Neutrophil (primary cell): ENCODE measurements around the gene RBM34.

Source experiments
- H3K27ac ChIP-seq: fragments of 200-600 bp; sonication (generic); 2 replicates; pipeline ENCODE4 v1.5.1; 2016; ENCODE audit warnings: mild to moderate bottlenecking, moderate library complexity
- H3K27me3 ChIP-seq: fragments of 200-600 bp; sonication (generic); 2 replicates; pipeline ENCODE4 v1.6.0; 2016; ENCODE audit warnings: mild to moderate bottlenecking
- H3K36me3 ChIP-seq: fragments of 200-600 bp; sonication (generic); 2 replicates; pipeline ENCODE4 v1.5.1; 2017
- H3K4me1 ChIP-seq, 2 experiments: fragments of 200-600 bp in 1 of 2; sonication (generic) in 1 of 2; 1 replicate in 1 of 2; 2 replicates in 1 of 2; pipeline versions ENCODE4 v1.5.1 to v1.6.1; 2013 to 2016; ENCODE audit warnings: low read depth in 1 of 2, low read length in 1 of 2, mild to moderate bottlenecking in 1 of 2, moderate library complexity in 1 of 2; ENCODE audit not compliant: control insufficient read depth in 1 of 2, insufficient read depth in 1 of 2
- H3K4me3 ChIP-seq, 2 experiments: fragments of 200-600 bp in 1 of 2; sonication (generic) in 1 of 2; 1 replicate in 1 of 2; 2 replicates in 1 of 2; pipeline ENCODE4 v1.5.1; 2013 to 2016; ENCODE audit warnings: low read depth in 1 of 2, low read length in 1 of 2, mild to moderate bottlenecking in 1 of 2, moderate library complexity in 1 of 2
- H3K9me3 ChIP-seq: fragments of 200-600 bp; sonication (generic); 2 replicates; pipeline ENCODE4 v1.5.1; 2016
- CTCF ChIP-seq: fragments of 200-600 bp; sonication (generic); IDR thresholded peaks from 2 replicates; pipeline ENCODE4 v1.5.1; 2016; ENCODE audit warnings: antibody characterized with exemption

The RBM34 gene

GRCh38 chr1:235136111-235136510 is 24.9 kb downstream of the RBM34 start:
- Histone ChIP-seq H3K27ac (no peak overlapping the region), H3K4me1 (no peaks in the 10 kb centered on the region), H3K4me3 (no peak overlapping the region), H3K27me3 (no peaks in the 10 kb centered on the region), H3K36me3 (peaks cover 83% of the 10 kb centered on the region), H3K9me3 (no peaks in the 10 kb centered on the region)
- TF ChIP-seq CTCF, result no peak

GRCh38 chr1:235134171-235134570 is 26.9 kb downstream of the RBM34 start:
- H3K9me3 ChIP-seq, result no peaks in the 10 kb centered on the region
- no peaks in the 10 kb centered on the region for H3K27me3 ChIP-seq
- no peak for TF ChIP-seq CTCF
- H3K4me3 ChIP-seq, result no peak overlapping the region
- no peak overlapping the region for H3K27ac ChIP-seq
- H3K36me3 ChIP-seq, result peaks cover 64% of the 10 kb centered on the region
- H3K4me1 ChIP-seq, result peaks cover under 1 to 2% of the 10 kb centered on the region in 2 experiments

GRCh38 chr1:235133086-235133485 is 28.0 kb downstream of the RBM34 start:
- peaks cover 53% of the 10 kb centered on the region for H3K36me3 ChIP-seq

GRCh38 chr1:235131961-235132360 is 29.1 kb downstream of the RBM34 start:
- no peak overlapping the region for H3K4me3 ChIP-seq
- H3K9me3 ChIP-seq, result no peaks in the 10 kb centered on the region
- H3K27me3 ChIP-seq, result no peaks in the 10 kb centered on the region
- no peak for TF ChIP-seq CTCF
- no peak overlapping the region for H3K27ac ChIP-seq
- peaks cover 43% of the 10 kb centered on the region for H3K36me3 ChIP-seq
- peaks cover 15 to 19% of the 10 kb centered on the region in 2 experiments for H3K4me1 ChIP-seq

More at GRCh38 chr1:235133086-235133485, 28.0 kb downstream of the RBM34 start:
- H3K9me3 ChIP-seq, result no peaks in the 10 kb centered on the region
- no peak for TF ChIP-seq CTCF
- H3K27me3 ChIP-seq, result no peaks in the 10 kb centered on the region
- H3K4me3 ChIP-seq, result no peak overlapping the region
- H3K4me1 ChIP-seq, result peaks cover 7% of the 10 kb centered on the region in 2 experiments
- no peak overlapping the region for H3K27ac ChIP-seq

- no peak for TF ChIP-seq CTCF
- Histone ChIP-seq H3K4me3 (no peak overlapping the region), H3K36me3 (peaks cover 32% of the 10 kb centered on the region)
Observed at GRCh38 chr1:235130766-235131270, 30.2 kb downstream of the RBM34 start.

More at GRCh38 chr1:235130766-235131270, 30.2 kb downstream of the RBM34 start:
- Histone ChIP-seq H3K27me3 (no peaks in the 10 kb centered on the region), H3K9me3 (no peaks in the 10 kb centered on the region), H3K27ac (no peak overlapping the region), H3K4me1 (peaks cover 15 to 20% of the 10 kb centered on the region in 2 experiments)
